Activated CD8-positive, alpha-beta memory T cell treated with anti-CD3 and anti-CD28 coated beads, Interleukin-2, amount 50 U/mL, for 1 hour (primary cell): ENCODE data around the gene CD1E.
"Not testable (repeated sequence)": the region's sequence is repeated elsewhere in the genome, so short reads cannot be mapped to it uniquely, and the experiment has no call there.

Experiments used
- DNase-seq: peaks from one replicate; pipeline ENCODE4 v3.0.0-alpha.2; 2020; ENCODE audit errors: extremely low read depth

CD1E gene

GRCh38 chr1:158353303-158354075, at the start of gene CD1E:
TSS of gene CD1E (plus strand) at chr1:158353894. CDS start at chr1:158353989, 95 bp downstream.
- DNase-seq = no peak

- no peak for DNase-seq
Observed at GRCh38 chr1:158310623-158311022, 43.1 kb upstream of the CD1E start.

GRCh38 chr1:158311066-158311465, 42.6 kb upstream of the CD1E start:
- no peak for DNase-seq

DNA sequence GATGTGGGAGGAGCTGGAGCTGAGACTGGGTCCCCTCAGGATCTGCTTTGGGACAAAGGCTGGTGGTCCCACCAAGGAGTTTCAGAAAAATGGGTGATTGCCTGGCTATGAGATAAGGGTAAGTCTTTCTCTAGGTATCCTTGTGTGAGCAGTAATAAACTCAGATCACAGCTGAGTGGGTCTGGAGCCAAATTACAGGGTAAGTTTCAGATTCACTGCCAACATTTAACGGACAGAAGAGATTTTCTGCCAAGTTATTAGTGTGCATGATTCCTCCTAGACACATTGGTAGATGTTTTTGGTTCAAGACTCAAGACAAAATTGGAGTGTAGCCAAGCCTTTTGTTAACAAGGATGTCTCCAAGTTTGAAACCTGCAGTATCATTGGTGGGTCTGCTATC, 29.8 kb upstream of the CD1E start:
- no peak for DNase-seq

DNA sequence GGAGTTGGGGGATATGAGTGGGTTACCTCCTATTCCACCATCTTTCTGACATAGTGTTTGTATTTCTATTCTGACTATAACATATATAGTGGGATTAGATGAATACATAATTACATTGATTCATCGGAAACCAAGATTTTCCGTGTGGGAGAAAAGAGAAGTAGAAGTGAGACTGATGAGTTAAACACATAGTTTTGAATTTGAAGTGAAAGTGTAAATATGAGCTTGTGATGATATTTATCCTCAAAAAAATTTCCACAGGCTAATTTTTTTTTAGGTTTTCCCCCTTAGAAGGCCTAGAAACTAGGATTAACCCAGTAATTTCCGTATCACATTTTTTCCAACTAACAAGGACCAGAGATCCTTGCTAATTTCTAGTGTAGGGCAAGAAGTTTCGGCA, 29.3 kb upstream of the CD1E start:
- DNase-seq = no peak

DNA sequence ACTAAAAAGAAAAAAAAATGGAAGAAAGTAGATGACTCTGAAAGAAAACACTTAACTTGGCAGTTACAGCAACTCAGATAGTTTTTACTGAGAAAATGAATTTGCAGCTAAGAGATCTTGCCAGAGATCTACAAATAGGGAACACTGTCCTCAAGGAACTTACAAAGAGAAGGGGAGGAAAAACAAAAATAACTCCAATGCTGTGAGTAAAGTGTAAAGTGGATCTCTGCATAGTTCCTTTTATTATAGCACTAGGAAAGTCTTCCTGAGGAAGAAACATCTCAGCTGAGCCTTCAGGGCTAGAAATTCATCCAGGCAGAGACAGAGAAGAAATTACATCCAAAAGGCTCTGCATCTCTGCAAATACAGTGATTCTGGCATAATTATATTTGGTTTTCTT, 26.2 kb upstream of the CD1E start:
- no peak for DNase-seq

DNA sequence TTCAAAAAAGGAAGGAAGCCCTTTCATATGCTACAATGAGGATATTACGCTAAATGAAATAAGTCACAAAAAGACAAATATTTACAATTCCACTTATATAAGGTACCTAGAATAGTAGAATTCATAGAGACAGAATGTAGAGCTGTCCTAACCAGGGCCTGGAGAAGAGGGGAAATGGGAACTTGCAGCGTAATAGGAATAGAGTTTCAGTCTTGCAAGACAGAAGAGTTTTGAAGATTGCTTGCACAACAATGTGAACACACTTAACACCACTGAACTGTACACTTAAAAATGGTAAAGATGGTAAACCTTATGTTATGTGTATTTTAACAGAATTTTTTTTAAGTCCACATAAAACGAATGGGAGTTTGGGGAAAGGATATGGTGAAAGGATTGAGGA, 25.3 kb upstream of the CD1E start:
- no peak for DNase-seq

- DNase-seq = no peak
Observed at GRCh38 chr1:158329300-158329699, 24.4 kb upstream of the CD1E start.

- no peak for DNase-seq
Observed at GRCh38 chr1:158329733-158330132, 24.0 kb upstream of the CD1E start.

DNA sequence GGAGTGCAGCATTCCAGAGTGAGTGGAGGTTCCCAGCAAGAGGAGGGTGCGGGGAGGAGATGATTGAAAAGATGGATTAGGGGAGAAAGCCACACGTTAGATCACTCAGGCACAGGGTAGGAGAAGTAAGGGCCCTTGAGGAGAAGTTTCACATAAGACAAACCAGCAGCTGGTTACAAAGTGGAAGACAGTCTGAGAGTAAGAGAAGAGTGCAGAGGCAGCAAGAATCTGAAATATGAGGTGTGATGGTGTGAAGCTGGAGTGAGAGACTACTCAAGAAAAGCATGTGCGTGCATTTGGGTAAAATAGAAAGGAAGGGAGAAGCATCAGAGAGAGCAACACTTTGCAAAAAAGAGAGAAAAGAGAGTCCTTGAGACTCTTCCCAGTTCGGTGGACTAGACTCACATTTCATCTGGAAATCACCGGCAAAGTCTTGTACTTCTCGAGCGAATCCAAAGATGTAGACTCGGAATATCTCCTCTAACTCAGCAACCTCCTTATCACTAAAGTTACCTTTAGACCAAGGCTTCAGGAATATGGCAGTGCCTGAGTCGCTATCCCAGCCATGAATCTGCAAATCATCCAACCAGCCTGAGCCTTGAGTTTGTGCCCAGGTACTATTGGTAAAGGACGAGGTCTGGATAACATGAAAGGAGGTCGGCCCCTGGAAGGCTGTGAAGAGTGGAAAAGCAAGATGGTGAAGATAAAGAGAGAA, 23.1 kb upstream of the CD1E start:
- no peak for DNase-seq

- no peak for DNase-seq
Observed at GRCh38 chr1:158331106-158331425, 22.6 kb upstream of the CD1E start.

DNA sequence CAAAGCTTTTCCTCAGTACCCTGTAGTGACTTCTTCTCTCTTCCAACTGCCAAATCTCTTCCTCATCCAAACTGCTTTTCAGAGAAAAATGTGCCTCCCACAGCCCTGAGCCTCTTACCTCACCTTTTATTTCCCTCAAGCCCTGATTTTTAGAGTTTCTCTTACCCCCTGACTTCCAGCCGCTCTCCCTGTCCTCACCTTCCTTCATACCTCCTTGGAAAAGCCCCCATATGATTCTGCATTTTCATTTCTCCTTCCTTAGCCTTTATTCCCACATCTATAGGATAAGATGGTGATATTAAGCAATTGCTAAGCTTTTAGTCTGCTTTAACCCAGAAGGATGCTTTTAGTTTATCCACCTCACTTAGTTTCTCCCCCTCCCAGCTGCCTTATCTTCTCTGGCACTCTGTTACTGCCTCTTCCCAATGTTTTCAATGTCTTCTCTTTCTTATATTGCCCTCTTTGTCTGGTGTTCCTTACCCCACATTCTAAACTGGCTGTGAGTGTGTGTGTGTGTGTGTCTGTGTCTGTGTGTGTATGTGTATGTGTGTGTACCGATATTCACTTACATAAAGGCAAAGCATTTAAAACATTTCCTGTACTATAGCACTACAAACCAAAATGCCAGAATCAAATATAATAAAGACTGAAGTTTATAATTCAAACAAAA, 22.1 kb upstream of the CD1E start, which contains the start of gene CD1B:
TSS of gene CD1B (minus strand) at position 51 of the 670 bp plus-strand sequence. CDS start 108 bp downstream, outside the sequence.
- no peak for DNase-seq

DNA sequence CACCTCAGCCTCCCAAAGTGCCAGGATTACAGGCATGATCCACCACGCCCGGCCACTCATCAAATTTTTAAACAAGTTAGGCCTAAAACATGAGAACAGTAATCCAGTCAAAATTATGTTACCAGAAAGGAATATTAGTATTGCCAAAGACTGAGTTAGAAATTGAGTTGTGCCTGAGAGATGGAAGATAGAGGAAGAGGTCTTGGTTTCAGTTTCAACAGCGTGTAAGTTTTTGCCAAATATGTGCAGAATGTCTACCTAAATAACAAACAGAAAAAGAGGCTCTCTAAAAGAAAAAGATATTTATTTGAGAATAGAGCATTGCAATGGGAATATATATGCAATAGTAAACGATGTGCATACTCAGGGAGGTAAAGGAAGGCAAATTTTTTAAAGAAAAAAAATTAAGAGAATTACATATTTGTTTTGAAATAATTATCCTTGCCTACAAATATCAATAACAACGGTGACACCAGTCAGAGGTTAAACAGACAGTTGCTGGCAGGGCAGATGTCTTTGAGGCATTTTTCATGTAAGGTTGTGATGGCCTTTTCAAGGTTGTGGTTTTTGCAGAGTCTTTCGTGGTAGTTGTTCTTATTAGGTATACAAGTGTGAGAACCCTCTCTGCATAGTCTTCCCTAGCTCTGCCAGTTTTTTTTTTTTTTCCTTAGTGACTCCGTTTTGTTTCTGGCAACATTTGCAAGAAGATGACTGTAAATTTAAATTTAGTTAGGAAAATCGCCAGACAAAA, 20.1 kb upstream of the CD1E start:
- no peak for DNase-seq

DNA sequence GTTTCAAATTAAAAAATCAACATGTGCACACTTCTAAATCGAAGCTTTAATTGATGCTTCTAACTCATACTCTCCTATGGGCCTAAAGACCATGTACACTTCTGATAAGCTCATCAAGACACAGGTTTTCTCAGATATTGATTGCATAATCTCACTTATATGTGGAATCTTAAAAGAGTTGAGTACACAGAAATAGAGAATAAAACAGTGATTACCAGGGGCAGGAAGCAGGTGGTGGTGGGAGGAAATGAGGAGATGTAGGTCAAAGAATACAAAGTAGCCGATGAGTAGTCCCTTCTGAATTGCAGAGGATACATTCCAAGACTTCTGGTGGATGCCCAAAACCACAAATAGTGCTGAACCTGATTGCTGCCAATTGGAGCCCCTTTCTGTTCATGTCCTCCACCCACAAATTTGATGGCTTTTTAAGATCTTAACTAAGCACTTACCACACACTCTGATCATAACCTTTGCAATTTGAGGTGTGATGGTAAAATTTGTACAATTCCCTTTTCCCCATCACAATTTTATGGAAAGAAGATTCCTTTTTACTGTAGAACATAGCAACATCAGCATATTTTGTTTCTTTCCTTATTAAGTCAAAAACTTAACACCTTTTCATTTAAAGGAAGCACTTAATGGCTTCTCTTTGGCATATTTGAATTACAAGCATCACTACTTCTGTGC, 19.0 kb upstream of the CD1E start:
- no peak for DNase-seq

DNA sequence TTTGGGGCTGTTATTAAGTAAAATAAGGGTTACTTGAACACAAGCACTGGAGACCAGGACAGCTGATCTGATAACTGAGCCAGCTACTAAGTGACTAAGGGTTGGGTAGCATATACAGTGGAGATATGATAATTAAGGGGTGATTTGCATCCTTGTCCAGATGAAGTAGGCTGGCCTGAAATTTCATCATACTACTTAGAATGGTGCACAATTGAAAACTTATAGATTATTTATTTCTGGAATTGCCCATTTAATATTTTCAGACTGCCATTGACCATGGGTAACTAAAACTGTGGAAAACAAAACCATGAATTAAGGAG, 18.5 kb upstream of the CD1E start:
- DNase-seq = no peak

GRCh38 chr1:158336413-158336812, 17.3 kb upstream of the CD1E start:
- DNase-seq = not testable (repeated sequence)

- not testable (repeated sequence) for DNase-seq
Observed at GRCh38 chr1:158348946-158349345, 4.7 kb upstream of the CD1E start.

GRCh38 chr1:158354255-158354654, 561 bp downstream of the CD1E start:
- DNase-seq = no peak

DNA sequence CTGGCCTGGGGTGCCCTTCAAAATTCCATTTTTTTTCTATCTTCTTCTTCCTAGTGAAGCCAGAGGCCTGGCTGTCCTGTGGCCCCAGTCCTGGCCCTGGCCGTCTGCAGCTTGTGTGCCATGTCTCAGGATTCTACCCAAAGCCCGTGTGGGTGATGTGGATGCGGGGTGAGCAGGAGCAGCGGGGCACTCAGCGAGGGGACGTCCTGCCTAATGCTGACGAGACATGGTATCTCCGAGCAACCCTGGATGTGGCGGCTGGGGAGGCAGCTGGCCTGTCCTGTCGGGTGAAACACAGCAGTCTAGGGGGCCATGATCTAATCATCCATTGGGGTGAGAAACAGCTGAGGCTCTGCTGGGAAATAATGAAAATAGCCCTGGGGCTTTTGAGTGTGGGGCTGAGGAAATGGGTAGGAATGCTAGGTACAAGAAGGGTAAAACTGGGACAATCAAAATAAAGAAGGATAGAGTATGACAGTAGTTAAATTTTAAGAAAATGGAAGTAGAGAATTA, 2.1 kb downstream of the CD1E start:
- no peak for DNase-seq

DNA sequence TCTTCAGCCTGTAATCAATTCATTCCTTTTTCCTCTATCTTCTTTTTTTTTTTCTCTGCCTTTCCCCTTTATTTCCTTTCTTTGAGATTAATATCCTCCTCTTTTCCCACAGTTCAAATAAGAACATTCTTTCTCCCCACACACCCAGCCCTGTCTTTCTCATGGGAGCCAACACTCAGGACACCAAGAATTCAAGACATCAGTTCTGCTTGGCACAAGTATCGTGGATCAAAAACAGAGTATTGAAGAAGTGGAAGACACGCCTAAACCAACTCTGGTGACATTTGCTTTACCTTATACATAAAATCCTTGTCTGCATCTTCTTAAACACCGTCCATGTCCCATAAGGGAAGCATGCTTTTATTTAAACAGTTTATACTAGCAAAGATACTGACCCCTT, 2.9 kb downstream of the CD1E start:
- no peak for DNase-seq

- DNase-seq = no peak
Observed at GRCh38 chr1:158357441-158357840, 3.7 kb downstream of the CD1E start.
